ENCODE data around the gene ARHGAP15.

DNA sequence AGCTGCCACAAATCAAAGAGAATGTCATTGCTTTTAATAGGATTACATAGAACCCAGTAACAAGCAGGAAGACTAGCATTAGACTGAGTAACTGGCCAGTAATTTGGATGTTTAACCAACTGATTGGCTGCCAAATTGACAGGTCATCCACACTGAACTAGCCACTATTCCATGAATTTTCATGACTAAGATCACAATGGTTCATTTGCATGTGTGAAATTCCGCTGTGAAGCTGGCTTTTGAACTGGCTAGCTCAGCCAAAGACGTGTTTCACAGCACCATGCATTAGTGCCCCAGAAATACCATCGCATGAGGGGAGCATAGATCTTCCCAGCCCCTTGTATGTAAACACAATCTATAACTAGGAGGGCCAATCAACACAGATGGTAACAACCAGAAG lies 649.8 kb downstream of the ARHGAP15 start:
- TF ChIP-seq, protein P1, sequence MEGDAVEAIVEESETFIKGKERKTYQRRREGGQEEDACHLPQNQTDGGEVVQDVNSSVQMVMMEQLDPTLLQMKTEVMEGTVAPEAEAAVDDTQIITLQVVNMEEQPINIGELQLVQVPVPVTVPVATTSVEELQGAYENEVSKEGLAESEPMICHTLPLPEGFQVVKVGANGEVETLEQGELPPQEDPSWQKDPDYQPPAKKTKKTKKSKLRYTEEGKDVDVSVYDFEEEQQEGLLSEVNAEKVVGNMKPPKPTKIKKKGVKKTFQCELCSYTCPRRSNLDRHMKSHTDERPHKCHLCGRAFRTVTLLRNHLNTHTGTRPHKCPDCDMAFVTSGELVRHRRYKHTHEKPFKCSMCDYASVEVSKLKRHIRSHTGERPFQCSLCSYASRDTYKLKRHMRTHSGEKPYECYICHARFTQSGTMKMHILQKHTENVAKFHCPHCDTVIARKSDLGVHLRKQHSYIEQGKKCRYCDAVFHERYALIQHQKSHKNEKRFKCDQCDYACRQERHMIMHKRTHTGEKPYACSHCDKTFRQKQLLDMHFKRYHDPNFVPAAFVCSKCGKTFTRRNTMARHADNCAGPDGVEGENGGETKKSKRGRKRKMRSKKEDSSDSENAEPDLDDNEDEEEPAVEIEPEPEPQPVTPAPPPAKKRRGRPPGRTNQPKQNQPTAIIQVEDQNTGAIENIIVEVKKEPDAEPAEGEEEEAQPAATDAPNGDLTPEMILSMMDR (IDR thresholded peaks at IDR 0.05; ENCODE audit: low read length), result no peak
- TF ChIP-seq EZH2 (optimal IDR thresholded peaks at IDR 0.05; ENCODE audit: low read depth, low read length), result no peak

All from MM.1S (cell line).